Parathyroid adenoma (tissue), 2 donors: ENCODE measurements around the gene PALLD.

ENCODE experiments used
- H2AFZ ChIP-seq: fragments of 300-600 bp; sonication (generic); one replicate; pipeline ENCODE4 v1.7.0; 2017; ENCODE audit warnings: antibody characterized with exemption, mild to moderate bottlenecking
- H3K27ac ChIP-seq: fragments of 300-600 bp; sonication (generic); one replicate; pipeline ENCODE4 v1.7.0; 2017
- H3K27me3 ChIP-seq: fragments of 300-600 bp; sonication (generic); one replicate; pipeline ENCODE4 v1.7.0; 2017; ENCODE audit warnings: low read length; ENCODE audit not compliant: control insufficient read depth, insufficient read depth
- H3K36me3 ChIP-seq: fragments of 300-600 bp; sonication (generic); one replicate; pipeline ENCODE4 v1.7.0; 2017; ENCODE audit warnings: low read length; ENCODE audit not compliant: control insufficient read depth, insufficient read depth
- H3K4me1 ChIP-seq: fragments of 300-600 bp; sonication (generic); one replicate; pipeline ENCODE4 v1.7.0; 2017; ENCODE audit warnings: control low read depth
- H3K4me2 ChIP-seq: fragments of 300-600 bp; sonication (generic); one replicate; pipeline ENCODE4 v1.7.0; 2017; ENCODE audit warnings: low read length
- H3K4me3 ChIP-seq: fragments of 300-600 bp; sonication (generic); one replicate; pipeline ENCODE4 v1.7.0; 2017; ENCODE audit warnings: low read depth, low read length
- H3K79me2 ChIP-seq: fragments of 300-600 bp; sonication (generic); one replicate; pipeline ENCODE4 v1.7.0; 2017; ENCODE audit warnings: control low read depth
- H3K9ac ChIP-seq: fragments of 300-600 bp; sonication (generic); one replicate; pipeline ENCODE4 v1.7.0; 2017; ENCODE audit warnings: mild to moderate bottlenecking
- H3K9me3 ChIP-seq: fragments of 300-600 bp; sonication (generic); one replicate; pipeline ENCODE4 v1.7.0; 2017; ENCODE audit warnings: low read length; ENCODE audit not compliant: control insufficient read depth
- TF ChIP-seq, protein P1 (sequence below): fragments of 300-600 bp; sonication (generic); IDR thresholded peaks from one replicate; pipeline ENCODE4 v1.7.0; 2017; ENCODE audit warnings: antibody characterized with exemption, mild to moderate bottlenecking
- donor health status: primary hyperparathyroidism.

PALLD gene

DNA sequence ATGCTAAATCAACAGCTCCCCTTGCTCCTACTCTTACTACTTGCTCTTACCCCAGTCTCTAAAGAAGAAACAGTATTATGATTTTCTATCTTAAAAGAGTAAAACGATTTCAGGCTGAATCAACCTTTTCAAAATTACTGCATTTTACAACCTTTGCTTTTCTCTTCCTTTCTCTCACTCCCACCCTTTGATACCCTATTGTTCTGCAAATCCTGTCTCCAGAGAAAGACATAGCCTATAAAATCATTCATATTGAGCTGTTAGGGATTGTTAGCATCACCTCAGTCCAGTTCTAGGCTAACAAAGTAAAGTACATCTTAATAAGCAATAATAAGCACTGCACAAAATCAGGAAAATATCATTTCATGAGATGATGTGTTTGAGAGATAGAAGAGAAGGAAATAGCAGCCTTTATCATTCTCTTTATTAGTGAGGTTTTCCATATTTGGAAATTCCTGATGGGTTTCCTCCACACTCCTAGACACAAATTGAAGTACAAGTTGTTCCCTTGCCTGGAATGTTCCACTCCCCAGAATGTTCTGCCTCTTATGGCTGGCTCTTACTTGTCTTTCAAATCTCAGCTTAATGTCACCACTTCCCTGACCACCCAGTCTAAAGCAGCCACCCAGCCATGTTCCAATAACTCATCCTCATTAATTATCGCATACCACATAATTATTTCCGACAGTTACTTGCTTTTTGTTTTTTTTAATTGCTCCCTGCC, 219.7 kb downstream of the PALLD start:
- H3K27ac ChIP-seq, result peak overlapping the region; percentile 61
- H3K36me3 ChIP-seq, result no peaks in the 10 kb centered on the region
- TF ChIP-seq, protein P1, sequence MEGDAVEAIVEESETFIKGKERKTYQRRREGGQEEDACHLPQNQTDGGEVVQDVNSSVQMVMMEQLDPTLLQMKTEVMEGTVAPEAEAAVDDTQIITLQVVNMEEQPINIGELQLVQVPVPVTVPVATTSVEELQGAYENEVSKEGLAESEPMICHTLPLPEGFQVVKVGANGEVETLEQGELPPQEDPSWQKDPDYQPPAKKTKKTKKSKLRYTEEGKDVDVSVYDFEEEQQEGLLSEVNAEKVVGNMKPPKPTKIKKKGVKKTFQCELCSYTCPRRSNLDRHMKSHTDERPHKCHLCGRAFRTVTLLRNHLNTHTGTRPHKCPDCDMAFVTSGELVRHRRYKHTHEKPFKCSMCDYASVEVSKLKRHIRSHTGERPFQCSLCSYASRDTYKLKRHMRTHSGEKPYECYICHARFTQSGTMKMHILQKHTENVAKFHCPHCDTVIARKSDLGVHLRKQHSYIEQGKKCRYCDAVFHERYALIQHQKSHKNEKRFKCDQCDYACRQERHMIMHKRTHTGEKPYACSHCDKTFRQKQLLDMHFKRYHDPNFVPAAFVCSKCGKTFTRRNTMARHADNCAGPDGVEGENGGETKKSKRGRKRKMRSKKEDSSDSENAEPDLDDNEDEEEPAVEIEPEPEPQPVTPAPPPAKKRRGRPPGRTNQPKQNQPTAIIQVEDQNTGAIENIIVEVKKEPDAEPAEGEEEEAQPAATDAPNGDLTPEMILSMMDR, result no peak
- H2AFZ ChIP-seq, result no peak overlapping the region
- peaks cover 6% of the 10 kb centered on the region for H3K4me1 ChIP-seq
- no peaks in the 10 kb centered on the region for H3K27me3 ChIP-seq
- no peak overlapping the region for H3K4me2 ChIP-seq
- no peaks in the 10 kb centered on the region for H3K9me3 ChIP-seq
- peaks cover 3% of the 10 kb centered on the region for H3K79me2 ChIP-seq
- no peak overlapping the region for H3K4me3 ChIP-seq
- no peak overlapping the region for H3K9ac ChIP-seq

DNA sequence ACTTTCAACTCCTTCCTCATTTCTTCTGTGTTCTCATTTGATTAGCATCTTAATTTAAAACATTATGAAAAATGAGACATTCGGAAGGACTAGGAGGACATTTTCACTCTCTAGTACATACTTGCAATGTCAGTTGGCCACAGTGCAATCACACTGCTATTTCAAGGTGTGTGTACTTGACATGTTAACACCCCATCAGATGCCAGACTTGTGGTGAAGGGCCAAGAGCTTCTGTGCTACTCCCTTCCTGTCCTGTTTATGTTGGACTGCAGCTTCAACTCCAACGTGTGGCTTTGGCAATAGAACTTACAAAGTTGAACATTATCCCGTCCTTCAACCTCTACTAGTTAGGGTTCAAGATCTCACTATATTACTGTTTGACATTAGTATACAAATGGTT, 221.0 kb downstream of the PALLD start:
- Histone ChIP-seq H3K4me1 (peaks cover 10% of the 10 kb centered on the region), H2AFZ (no peak overlapping the region), H3K79me2 (peaks cover 3% of the 10 kb centered on the region), H3K9me3 (no peaks in the 10 kb centered on the region), H3K36me3 (no peaks in the 10 kb centered on the region), H3K27ac (no peak overlapping the region), H3K27me3 (no peaks in the 10 kb centered on the region), H3K9ac (no peak overlapping the region), H3K4me2 (no peak overlapping the region), H3K4me3 (no peak overlapping the region)
- TF ChIP-seq, protein P1, result no peak

DNA sequence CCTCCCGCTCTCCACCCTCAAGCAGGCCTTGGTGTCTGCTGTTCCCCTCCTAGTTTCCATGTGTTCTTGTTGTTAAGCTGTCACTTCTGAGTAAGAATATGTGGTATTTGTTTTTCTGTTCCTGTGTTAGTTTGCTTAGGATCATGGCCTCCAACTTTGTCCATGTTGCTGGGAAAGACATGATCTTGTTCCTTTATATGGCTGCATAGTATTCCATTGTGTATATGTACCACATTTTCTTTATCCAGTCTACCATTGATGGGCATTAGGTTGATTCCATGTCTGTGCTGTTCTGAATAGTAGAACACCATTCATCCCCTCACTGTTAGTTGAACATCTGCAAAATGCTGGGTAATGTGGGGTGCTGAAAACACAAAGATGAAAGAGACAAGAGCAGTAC, 222.9 kb downstream of the PALLD start:
- Histone ChIP-seq H3K79me2 (peaks cover 6% of the 10 kb centered on the region), H3K4me1 (peaks cover 12% of the 10 kb centered on the region), H3K4me3 (no peak overlapping the region), H3K27me3 (no peaks in the 10 kb centered on the region), H2AFZ (no peak overlapping the region), H3K9ac (no peak overlapping the region), H3K9me3 (no peaks in the 10 kb centered on the region), H3K4me2 (no peak overlapping the region), H3K36me3 (no peaks in the 10 kb centered on the region), H3K27ac (no peak overlapping the region)
- TF ChIP-seq, protein P1, result no peak

DNA sequence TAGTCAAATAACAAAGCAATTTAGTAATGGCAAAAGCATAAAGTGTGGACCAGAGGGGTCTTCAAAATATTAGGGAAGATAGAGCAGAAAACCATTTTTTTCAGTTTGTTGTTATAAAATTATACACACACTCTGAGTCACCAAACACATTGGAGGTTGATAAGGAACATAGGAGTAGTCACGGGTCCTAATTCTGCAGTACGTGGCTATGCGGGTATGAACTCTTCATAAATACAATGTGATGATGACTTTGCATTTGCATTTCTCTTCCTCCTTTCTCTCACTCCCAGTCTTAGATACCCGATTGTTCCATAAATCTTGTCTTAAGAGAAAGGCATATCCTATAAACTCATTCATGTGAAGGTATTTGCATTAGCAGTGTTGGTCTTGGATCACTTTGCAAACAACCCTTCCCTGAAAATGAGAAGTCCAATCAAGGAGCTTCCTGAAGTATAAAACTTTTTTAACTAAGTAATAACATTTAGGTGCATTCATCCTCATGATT, 223.6 kb downstream of the PALLD start:
- no peak overlapping the region for H3K9ac ChIP-seq
- TF ChIP-seq, protein P1, result no peak

DNA sequence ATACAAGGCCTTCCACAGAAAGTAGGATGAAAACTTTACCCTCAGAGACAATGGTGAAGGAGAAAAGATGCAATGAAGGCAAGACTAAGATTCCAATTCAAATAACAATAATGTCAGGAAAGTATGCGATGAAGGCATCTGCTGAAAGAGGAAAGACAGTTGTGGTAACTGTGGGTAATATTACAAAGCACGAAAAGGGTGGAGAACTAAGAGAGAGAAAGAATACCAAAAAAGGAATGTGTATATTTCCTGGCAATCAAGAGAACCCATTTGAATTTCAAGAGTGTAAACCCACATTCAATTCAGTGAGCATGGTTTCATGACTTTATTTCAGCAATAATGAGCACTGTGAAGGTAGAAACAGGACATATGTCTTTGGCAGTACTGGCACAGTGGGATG, 225.5 kb downstream of the PALLD start:
- H3K9me3 ChIP-seq, result no peaks in the 10 kb centered on the region
- H3K27ac ChIP-seq, result no peak overlapping the region
- TF ChIP-seq, protein P1, result no peak
- no peak overlapping the region for H3K4me3 ChIP-seq
- peaks cover 6% of the 10 kb centered on the region for H3K4me1 ChIP-seq
- H2AFZ ChIP-seq, result no peak overlapping the region
- H3K36me3 ChIP-seq, result no peaks in the 10 kb centered on the region
- H3K79me2 ChIP-seq, result peaks cover 11% of the 10 kb centered on the region
- H3K27me3 ChIP-seq, result no peaks in the 10 kb centered on the region
- no peak overlapping the region for H3K9ac ChIP-seq
- no peak overlapping the region for H3K4me2 ChIP-seq

More for the DNA sequence above, 223.6 kb downstream of the PALLD start:
- Histone ChIP-seq H3K9me3 (no peaks in the 10 kb centered on the region), H3K4me1 (peaks cover 12% of the 10 kb centered on the region), H3K27me3 (no peaks in the 10 kb centered on the region), H2AFZ (no peak overlapping the region), H3K36me3 (no peaks in the 10 kb centered on the region), H3K27ac (no peak overlapping the region), H3K4me2 (no peak overlapping the region), H3K4me3 (no peak overlapping the region), H3K79me2 (peaks cover 6% of the 10 kb centered on the region)
